AG09319 (cell line): Measurements from ENCODE around the gene CLIC3.

Source experiments
- DNase-seq: peaks from one replicate; pipeline ENCODE4 v3.0.0-alpha.2; 2010; ENCODE audit warnings: low read depth; ENCODE audit errors: extremely low read depth
- TF ChIP-seq, protein P1 (sequence below): IDR thresholded peaks from 2 replicates; pipeline ENCODE4 v1.5.1; 2011; ENCODE audit warnings: low read depth, mild to moderate bottlenecking, inconsistent platforms, low read length, moderate library complexity

CLIC3 gene

DNA sequence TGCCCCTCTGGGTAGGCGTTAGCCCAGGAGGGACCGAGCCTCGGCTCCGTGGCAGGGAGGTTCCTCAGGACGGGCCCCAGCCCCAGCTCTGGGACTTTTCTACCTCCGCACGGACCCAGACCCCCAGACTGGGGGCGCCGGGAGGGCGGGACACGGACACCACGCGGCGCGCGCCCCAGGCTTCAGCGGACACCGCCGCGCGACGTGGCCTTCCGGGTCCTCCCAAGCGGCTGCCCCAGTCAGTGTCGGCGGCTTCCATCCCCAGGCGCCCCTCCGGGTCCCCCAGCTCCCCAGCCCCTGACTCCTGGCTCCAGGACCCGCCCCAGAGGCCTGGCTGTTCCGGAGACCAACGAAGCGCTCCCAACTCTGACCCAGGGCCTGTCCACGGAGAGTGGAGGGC is 10.5 kb downstream of the CLIC3 start:
- no peak for DNase-seq
- TF ChIP-seq, protein P1, sequence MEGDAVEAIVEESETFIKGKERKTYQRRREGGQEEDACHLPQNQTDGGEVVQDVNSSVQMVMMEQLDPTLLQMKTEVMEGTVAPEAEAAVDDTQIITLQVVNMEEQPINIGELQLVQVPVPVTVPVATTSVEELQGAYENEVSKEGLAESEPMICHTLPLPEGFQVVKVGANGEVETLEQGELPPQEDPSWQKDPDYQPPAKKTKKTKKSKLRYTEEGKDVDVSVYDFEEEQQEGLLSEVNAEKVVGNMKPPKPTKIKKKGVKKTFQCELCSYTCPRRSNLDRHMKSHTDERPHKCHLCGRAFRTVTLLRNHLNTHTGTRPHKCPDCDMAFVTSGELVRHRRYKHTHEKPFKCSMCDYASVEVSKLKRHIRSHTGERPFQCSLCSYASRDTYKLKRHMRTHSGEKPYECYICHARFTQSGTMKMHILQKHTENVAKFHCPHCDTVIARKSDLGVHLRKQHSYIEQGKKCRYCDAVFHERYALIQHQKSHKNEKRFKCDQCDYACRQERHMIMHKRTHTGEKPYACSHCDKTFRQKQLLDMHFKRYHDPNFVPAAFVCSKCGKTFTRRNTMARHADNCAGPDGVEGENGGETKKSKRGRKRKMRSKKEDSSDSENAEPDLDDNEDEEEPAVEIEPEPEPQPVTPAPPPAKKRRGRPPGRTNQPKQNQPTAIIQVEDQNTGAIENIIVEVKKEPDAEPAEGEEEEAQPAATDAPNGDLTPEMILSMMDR = no peak

GRCh38 chr9:136985027-136985602 is 11.3 kb downstream of the CLIC3 start:
- no peak for DNase-seq
- TF ChIP-seq, protein P1 = no peak

- TF ChIP-seq, protein P1 = no peak
Measured at GRCh38 chr9:136984464-136985026, 11.8 kb downstream of the CLIC3 start.

GRCh38 chr9:136983656-136984314 is 12.6 kb downstream of the CLIC3 start:
- TF ChIP-seq, protein P1 = no peak
- no peak for DNase-seq

More at GRCh38 chr9:136984464-136985026, 11.8 kb downstream of the CLIC3 start:
- no peak for DNase-seq

DNA sequence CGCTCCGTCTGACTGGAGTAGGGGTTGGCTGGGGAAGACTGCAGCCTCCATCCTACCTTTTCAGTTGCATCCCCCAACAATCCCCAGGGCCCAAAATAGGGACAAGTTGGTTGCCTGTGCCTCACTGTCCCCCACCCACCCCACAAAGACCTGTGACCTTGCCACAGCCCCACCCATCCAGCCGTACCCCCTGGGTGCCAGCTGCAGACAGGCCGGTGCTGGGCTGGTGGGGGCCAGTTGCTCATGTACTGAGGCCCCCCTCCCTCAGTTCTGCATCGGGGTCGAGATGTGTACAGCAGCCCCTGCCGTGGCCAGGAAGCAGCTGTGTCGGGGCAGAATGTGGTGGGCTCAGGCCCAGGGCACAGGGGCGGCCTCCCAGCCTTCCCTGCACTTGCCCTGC is 13.2 kb downstream of the CLIC3 start:
- DNase-seq = no peak
- TF ChIP-seq, protein P1 = no peak

- TF ChIP-seq, protein P1 = no peak
- no peak for DNase-seq
Measured at GRCh38 chr9:136982232-136983051, 13.9 kb downstream of the CLIC3 start, which contains the start of gene LCNL1. Gene LCNL1, plus strand, starts transcription at chr9:136982993. Its CDS starts 594 bp downstream, at chr9:136983587.
